ENCODE measurements around the gene LOXL4.

LOXL4 gene

DNA sequence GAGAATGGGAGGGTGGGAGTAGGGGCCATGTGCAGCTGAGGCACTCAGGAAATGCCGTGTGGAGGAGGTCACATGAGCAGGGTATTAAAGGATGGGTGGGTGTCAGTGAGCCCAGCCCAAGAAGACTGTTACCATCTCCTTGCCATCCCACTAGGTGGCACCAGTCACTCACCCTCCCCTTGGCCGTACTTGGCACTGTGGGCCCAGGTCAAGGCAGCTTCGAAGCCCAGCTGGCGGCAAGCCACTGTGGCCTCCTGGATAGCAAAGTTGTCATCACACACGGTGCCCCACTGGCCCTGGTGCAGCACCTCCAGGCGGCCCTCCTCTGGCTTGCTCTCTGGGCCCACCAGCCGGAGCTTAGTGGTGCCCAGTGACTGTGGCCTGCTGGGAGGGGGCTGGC lies 5.4 kb downstream of the LOXL4 start:
- no peak for DNase-seq

DNA sequence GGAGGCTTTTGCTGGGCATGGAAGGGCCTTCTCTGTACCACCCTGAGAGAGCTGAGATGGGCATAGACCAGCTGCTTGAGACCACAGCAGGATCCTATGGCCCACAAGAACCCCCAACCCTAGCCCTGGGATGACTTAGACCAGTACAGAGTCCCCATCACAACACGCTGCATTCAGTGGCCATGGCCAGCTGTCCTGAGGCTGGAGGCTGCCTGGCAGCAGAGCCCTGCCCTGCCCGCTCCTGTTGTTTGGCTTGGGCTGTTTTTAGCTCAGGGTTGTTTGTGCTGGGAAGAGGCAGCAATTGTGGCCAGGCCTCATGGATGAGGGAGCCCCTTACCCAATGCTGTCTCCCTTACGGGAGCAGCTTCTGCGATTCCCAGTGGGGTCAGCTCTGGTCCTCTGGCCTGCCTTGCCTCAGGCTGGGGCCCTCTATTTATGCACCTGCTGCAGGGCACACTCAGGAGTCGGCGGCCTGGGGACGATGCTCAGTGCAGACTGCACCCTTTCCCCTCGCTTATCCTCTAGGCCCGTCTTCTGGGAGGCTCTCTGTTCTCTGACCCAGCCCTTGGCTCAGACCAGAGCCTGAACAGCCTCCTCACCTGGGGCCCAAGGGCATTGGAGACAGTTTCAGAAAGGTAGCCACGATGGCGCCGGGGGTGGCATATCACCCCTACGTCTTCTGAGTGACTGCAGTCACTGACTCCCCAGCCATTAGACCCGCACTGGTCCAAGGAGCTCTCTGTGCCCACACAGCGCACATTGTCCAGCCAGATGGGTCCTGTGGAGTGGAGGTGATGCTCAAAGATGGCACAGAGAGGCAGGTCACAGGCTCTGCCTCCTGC lies 6.3 kb downstream of the LOXL4 start:
- no peak for DNase-seq

DNA sequence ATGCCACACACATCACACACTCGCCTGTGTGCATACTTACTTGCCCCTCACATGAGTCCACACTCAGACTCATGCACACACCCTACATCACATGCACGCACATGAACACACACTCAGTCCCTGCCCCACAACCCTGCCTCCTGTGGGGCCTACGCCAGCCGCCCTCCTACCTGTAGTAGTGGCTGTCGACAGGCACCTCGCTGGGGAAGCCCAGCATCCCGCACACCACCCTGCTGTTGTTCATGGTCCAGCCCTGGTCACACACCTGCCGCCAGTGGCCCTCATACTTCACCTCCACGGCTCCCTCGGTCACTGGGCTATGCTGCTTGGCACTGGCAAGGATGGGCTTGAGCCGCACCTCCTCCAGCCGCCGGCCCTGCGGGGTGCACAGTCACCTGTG lies 7.2 kb downstream of the LOXL4 start:
- no peak for DNase-seq

DNA sequence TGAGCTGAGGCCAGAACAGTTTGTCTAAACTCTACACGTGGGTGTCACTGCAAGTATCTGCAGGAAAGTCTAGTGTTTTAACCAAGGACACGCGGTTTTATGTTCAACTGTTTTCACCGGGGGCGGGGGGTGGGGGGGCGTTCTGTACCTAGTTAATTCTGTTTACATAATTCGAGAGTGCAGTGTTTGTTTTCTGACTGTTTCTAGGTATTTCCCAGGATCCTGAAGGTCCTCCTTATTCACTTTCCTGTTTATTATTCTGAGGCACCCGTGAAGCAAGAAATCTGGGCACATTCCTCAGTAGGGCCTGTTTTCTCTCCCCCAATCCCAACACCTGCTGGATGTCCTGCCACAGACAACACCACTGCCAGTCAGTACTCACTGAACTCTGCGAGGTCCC lies 7.6 kb downstream of the LOXL4 start:
- DNase-seq, result no peak

DNA sequence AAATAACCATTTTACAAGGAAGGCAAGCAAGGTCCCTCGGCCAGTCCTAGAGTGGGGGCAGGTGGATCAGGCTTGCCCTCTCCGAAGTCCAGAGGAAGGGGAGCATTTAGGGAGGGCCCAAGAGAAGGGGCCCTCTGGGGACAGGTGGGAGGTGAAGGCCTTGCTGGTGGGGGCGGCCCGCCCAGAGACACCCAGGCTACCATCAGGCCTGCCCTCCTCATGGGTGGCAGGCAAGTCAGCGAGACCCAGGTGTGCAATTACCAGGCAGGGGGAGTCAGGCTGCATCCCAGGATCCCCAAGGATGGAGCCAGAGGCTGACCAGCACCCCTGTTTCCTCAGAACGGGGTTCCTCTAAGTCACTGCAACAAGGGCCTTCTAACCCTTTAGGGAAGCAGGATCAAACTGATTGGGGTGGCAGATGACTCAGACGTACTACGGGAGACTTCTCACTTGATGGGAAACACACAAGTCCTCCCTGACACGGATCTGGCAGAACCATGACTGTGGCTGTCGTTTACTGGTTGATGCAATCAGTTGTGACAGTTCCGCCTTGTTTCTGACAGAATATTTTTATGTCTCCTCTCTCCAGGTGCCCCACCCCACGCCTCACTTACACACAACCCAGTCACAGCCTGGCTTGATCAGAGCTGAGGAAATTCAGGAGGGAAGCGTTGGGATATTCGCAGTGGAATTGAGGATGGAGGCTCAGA lies 8.2 kb downstream of the LOXL4 start:
- DNase-seq, result no peak

DNA sequence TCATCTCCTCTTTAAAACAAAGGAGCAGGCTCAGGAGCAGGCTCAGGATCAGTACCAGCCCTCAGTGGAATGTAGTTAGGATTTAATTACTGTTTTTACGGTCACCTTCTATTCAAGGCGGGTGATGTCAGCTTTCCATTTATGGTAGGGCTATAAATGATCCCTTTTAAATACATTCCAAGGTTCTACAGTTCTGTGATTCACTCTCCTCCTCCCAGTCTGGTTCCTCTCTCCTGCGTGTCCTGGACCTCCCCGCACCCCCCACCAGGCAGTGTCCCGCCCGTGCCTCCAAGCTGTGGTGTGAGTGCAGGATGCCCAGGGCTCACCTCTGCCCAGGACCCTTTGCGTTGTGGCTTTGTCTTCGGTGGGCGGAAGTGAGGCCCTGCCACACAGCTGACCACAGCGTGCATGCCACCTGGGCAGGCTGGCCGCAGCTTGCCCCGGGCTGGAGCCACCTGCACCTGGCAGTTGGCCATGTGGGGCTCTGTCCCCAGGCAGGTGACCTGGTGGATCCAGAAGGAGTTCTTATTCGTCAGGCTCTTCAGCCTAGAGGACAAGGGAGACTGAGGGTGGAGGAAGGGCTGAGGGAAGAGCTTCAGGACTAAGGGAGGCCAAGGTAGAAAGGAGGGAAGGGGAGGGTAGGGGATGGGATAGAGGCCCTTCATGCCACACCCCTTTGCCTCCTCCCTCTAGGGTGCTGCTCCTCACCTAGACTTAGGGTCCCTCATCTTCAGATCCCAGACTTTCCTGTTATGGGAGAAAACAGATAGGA lies 9.1 kb downstream of the LOXL4 start:
- DNase-seq, result no peak

DNA sequence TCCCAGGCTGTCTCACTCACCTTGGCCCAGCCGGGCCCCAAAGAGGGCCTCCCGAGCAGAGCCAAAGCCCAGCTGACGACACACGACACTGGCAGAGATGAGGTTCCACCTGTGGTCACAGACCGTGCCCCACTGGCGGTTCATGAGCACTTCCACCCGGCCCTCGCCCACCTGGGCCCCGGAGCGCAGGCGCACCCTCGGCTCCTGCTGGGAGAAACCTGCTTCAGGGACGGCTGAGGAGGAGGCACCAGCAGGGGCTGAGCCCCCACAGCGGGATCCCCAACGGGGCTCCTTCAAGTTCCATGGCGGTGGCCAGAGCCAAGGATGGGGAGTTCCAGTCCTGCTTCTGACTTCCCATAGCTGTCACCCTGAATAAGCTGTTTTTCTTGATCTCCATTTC lies 10.0 kb downstream of the LOXL4 start:
- no peak for DNase-seq

DNA sequence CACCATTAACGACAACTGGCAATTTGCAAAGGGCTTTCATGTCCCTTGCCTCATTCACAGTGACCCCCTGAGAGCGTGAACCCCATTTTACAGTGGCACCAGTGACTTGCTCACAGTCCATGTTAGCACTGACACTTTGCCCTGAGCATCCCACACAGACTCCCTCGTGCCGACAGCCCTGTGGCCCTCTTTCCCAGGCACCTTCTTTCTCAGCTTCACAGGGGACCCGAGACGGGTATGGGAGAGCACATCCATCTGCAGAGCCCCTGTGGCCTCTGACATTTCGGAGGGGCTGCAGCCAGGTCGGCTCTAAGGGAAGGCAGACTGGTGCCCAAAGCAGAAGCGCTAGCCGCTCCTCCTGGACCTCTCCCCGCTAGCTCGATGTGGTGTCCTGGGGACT lies 10.8 kb downstream of the LOXL4 start:
- DNase-seq, result no peak

DNA sequence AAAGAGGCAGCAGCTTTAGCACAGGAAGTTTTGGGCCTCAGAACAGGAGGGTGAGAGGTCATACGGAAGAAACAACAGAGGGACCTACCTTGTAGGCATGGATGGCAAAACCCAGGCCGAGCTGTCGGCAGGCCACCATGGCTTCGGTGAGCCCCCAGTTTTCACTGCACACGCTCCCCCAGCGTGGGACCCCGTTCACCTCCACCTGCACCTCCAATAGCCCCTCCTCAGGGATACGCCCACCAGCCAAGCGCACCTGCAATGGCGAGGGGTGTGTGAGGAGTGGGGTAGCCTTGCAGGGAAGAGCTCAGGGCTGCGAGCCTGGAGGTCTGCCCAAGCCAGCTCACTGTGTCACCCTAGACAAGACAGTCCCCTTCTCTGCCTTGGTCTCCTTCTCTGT lies 11.3 kb downstream of the LOXL4 start:
- no peak for DNase-seq

DNA sequence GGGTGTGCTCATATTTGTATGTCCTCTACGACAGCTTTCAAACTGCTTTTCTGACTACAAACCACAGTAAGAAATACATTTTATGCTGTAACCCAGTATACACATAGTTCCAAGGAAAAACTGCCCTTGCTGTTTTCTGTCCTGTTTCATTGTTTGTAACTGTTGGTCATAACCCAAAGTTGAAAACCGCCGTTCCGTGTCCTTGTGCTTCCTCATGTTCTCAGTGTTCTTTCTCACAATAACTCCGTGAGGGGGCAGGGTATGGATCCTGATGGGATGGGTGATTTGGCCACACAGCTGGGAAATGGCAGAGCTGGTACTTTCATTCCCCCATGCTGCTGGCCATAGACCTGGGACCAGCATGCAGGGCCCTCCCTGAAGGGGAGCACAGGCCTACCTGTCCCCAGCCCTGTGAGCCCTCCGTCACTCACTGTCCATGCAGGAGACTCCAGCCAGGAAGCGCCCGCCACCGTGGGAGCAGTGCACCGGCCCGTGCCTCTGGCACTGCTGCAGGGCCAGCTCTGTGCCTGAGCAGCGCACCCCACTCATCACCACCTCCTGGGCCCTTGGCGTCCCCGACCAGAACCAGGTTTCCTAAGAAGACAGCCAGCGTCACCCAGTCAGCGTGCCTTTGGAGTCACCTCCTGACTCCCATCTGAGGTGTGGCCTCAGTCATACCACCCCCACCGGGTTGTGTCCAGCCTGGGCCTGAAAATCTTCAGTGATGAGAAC lies 12.7 kb downstream of the LOXL4 start:
- no peak for DNase-seq

DNA sequence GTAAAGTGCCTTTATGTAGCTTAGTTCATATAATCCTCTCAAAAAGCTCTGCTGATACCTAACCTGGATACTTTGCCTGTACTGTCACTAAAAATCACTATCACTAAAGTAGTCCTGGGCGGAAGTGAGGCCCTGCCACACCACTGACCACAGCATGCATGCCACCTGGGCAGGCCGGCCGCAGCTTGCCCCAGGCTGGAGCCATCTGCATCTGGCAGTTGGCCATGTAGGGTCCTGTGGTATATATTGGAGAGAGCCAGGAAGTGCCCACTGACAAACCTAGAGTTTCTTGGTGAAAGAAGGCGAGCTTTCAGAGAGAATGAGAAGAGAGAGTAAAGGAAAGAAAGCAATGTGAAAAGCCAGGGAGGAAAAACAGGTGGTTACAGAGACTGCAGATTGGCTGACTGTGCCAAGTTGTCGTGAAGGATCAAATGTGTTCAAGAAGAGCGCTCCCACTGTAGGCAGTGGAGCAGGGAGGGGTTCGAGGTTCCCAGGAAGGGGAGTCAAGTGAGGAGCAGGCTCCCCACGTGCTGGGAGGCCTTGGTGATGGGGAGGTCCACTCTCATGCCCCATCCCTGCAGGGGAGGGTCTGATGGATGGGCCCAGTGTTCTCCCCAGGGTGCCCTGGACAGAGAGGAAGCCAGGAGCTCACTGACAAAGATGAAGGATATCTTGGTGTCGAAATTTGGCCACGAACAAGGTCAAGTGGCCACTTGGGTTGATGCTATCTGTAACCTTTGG lies 13.6 kb downstream of the LOXL4 start:
- no peak for DNase-seq

DNA sequence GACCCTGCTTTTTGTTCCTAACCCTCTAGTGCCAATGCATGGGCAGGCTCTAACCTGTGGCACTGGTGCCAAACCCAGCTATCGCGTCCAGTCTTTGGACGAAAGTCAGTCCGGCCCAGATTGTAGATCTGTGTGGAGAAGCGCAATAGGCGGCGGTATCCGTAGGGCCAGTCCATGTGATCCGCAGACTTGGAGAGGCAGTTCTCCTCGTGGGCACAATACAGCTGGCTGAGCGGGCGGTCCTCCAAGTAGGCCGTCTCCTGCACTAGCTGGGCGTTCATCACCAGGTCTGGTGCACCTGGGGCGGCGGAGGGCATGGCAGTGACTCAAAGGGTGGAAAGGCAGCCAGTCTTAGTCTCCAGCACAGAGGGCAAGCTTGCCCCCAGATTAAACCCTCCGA lies 14.5 kb downstream of the LOXL4 start:
- DNase-seq, result no peak

DNA sequence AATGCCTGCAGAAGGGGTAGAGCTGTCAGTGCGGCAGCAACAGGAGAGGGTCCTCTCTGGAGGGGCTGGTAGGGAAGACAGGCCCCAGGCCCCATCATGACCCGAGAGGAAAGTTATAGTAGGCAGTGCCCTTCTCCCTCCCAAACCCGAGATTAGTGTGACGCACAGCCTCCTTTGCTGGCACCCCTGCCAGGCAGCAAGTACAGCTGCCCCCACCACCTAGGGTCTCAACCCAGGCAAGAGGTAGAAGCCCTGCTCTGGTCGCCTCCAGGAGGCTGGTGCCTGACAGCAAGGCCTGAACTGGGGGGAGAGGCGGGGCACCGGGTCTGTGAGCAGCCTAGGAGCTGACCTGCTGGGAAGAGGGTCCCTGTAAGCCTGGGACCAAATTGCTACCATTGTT lies 15.5 kb downstream of the LOXL4 start:
- no peak for DNase-seq

DNA sequence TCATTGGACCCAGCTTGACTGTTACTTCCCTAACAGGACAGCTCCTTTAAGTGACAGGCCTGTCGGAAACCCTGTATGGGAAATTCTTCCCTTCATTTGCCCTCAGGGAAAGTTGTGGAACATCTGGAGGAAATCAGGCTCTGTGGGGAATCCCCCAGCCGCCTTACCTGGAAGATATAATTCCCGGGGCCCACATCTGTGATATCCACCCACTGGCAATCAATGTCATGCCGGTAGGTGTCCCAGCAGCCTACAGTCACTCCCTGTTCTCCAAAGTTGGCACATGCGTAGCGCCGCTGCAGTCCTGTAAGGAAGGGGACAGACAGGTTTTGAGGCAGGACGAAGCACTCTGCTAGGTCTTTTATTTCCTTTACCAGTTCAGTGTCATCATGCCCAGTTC lies 16.6 kb downstream of the LOXL4 start:
- no peak for DNase-seq

DNA sequence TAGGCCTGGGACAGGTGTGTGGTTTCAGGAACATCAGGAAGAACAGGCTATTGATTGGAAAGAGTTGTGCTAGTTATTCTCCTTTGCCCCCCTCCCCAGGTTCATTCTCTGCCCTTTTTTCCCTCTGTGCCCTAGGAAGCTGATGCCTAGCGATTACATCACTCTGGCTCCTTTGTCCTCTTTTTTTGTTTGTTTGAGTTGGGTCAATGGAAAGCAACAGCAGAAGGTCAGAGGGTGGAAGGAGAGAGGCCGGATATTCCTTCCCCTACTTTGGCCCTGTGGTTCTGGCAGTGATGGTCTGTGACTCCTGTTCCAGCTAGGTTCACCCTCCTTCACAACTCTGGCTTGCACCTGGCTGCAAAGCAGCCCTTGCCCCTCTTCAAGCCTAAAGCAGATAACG lies 18.9 kb downstream of the LOXL4 start:
- DNase-seq, result no peak

DNA sequence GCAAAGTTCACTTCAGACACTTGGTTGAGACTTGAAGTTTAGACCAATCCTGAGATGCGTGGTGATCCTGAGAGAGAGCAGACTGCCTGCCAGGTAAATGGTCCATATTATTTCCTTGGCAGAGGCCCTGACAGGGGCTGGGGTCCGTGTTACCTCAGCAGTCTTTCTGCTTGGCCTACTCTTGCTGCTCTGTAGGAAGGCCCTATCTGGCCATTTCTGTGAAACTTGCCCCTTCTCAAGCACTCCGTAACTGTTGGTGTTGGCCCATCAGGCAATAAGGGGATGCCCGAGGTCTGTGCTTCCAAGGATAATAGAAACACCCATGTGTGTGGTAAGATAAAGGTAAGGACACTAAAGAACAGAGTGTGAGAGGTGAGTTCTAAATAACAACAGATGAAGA lies 20.0 kb downstream of the LOXL4 start:
- DNase-seq, result no peak

DNA sequence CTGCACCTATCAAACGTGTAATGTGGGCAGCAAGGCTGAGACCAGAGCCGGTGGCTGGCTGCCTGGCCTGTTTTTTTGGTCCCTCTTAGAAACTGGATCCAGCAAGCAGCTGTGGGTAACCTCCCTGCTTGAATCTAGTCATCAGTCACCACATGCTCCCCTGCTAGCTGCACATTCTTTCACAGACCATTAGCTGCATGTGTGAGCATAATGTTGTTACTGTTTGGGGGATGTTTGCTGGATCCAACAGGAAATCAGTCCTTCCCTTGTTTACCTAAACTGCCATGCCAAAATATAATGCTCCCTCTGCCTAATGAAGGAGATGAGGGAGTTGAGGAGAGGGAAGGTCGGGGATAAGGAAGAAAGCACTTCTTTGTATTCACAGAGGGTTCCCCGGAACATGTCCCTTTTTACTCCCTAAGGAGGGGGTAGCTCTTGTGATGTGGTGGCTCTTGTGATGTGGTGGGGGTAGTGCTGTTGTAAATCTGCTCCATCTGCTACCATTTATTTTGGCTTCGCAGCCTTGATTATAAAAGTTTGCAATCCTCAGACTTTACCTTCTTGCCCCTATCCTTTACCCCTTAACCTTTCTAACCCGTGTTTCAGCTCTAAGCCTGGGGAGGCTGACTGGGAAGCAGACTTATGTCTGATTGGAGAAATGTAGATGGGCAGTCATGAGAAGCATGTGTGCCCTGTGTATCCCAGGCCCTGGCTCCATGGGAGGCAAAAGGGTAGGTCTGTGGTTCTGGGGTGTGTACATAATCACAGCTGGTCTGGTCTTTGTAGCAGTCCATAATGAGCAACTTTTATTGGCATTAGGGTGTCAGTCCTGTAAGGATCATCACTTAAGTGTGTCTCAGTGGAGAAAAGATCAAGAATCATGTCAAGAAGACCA lies 20.8 kb downstream of the LOXL4 start:
- DNase-seq, result no peak

DNA sequence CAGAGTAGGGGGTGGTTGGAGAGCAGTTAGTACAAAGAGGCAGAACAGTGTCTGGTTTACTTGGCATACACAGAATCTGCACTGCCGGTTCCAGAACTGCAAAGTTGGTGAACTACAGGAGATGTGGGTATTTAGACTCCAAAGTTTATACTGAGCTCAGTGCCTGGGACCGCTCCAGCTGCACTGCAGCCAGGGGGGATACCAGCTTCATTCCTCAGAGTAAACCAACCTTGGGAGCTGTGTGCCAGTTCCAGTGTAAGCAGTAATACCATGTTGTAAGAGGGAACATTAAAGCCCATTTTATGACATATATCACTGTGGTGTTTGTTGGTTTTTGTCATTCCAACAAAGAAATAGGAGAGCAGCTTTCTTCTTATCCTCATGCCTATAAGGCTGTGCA lies 23.4 kb downstream of the LOXL4 start:
- DNase-seq, result no peak

DNA sequence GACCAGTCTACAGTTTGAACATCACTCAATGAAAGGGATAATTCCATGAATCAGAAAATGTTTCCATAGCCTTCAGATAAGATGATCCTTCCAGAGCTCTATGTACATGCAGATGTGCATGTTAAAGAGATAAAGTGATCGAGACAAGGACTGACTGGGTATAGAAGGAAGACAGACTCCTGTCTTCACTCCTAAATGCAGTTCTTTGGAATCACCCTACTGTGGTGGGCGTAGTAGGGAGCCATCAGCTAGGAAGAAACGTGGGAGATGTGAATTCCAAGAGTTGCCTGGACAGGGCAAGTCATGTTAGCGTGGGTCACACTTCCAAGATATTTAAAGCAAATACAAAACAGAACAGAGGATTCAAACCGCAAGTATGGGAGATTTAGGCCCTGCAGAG lies 23.9 kb downstream of the LOXL4 start:
- no peak for DNase-seq

DNA sequence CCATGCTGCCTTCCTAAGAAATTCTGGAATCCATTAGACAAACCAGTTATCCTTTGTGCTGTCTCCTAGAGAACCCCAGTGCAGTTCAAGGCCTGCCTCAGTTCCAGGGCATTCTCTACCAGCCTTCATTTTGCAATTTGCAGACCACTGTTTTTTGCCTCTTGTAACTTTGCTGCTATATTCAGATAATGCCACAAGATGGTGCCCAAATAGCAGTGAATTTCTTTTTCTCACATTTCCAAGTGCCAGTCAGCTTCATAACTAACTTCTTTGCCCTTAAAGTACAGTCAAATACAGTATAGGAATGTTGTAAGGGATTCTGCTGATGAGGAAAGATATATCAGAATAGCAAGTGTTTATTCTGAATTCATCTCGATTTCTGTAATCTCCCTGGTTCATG lies 25.2 kb downstream of the LOXL4 start:
- DNase-seq, result no peak

DNA sequence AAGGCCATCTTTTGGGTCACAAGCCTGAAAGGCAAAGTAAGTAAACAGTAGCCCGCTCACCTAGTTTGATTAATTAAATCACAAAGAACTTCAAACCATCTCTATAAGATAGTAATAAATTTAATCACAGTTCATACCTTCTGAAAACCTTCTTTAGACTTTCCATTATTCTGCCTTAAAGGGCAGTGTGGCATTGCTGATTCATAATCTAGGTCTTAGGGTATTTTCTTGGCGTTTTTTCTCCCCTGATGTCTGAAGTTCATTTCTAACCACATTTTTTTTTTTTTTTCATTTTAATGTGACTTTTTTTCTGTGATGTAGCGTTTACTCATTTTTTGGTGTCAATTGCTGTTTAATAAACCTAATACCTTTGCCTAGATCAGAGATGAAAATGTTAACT lies 27.5 kb downstream of the LOXL4 start:
- no peak for DNase-seq
